Liver (tissue), 10 donors: ENCODE results near the gene SDF2L1. TPM values are rescaled to one million over a fixed set of nuclear protein-coding genes. Genes with fewer than 3 reads are reported as not detected.
"Not testable (repeated sequence)": the region's sequence is repeated elsewhere in the genome, so short reads cannot be mapped to it uniquely, and the experiment has no call there.

Experiments
- DNase-seq: peaks from one replicate; pipeline ENCODE4 v3.0.0-alpha.2; 2017; ENCODE audit warnings: low spot score
- H3K27ac ChIP-seq, 2 donors: one replicate each; pipeline ENCODE4 v1.7.0; 2013; ENCODE audit warnings: inconsistent platforms in 2 of 2, low read length in 2 of 2, control low read depth in 1 of 2, low read depth in 1 of 2, mild to moderate bottlenecking in 1 of 2
- H3K27me3 ChIP-seq, 4 donors: one replicate each; pipeline versions ENCODE4 v1.6.1 to v1.7.0; 2013; ENCODE audit warnings: low read length in 3 of 4, inconsistent platforms in 1 of 4, mild to moderate bottlenecking in 1 of 4, moderate library complexity in 1 of 4; ENCODE audit not compliant: control insufficient read depth in 4 of 4, insufficient read depth in 4 of 4
- H3K36me3 ChIP-seq, 4 donors: one replicate each; pipeline versions ENCODE4 v1.6.1 to v1.7.0; 2013; ENCODE audit warnings: low read length in 3 of 4, mild to moderate bottlenecking in 3 of 4, low read depth in 1 of 4, moderate library complexity in 1 of 4; ENCODE audit not compliant: control insufficient read depth in 4 of 4, insufficient read depth in 3 of 4
- H3K4me1 ChIP-seq, 4 donors: one replicate each; pipeline versions ENCODE4 v1.6.1 to v1.7.0; 2013; ENCODE audit warnings: low read length in 3 of 4, mild to moderate bottlenecking in 3 of 4, moderate library complexity in 1 of 4; ENCODE audit not compliant: control insufficient read depth in 4 of 4, insufficient read depth in 4 of 4
- H3K4me3 ChIP-seq, 3 donors: one replicate each; pipeline versions ENCODE4 v1.6.1 to v1.7.0; 2013; ENCODE audit warnings: low read length in 3 of 3, control low read depth in 1 of 3, low read depth in 1 of 3, mild to moderate bottlenecking in 1 of 3
- H3K9ac ChIP-seq, 2 donors: one replicate each; pipeline ENCODE4 v1.7.0; 2013; ENCODE audit warnings: low read length in 2 of 2, mild to moderate bottlenecking in 2 of 2, moderate library complexity in 2 of 2, control low read depth in 1 of 2, low read depth in 1 of 2
- H3K9me3 ChIP-seq, 4 donors: one replicate each; pipeline versions ENCODE4 v1.6.1 to v1.7.0; 2013; ENCODE audit warnings: low read length in 3 of 4; ENCODE audit not compliant: control insufficient read depth in 4 of 4
- FOXA1 ChIP-seq: IDR thresholded peaks from 2 replicates; pipeline ENCODE4 v1.6.1; 2016; ENCODE audit warnings: antibody characterized with exemption
- FOXA2 ChIP-seq: IDR thresholded peaks from 2 replicates; pipeline ENCODE4 v1.6.1; 2016; ENCODE audit warnings: antibody characterized with exemption
- GABPA ChIP-seq, 2 donors: IDR thresholded peaks in 1 of 2; conservative IDR thresholded peaks in 1 of 2; 2 replicates each; pipeline ENCODE4 v1.6.1; 2016; ENCODE audit warnings: antibody characterized with exemption in 2 of 2, mild to moderate bottlenecking in 1 of 2, moderate library complexity in 1 of 2
- HNF4A ChIP-seq, 2 donors: conservative IDR thresholded peaks; 2 replicates each; pipeline ENCODE4 v1.6.1; 2016; ENCODE audit warnings: antibody characterized with exemption in 2 of 2, mild to moderate bottlenecking in 2 of 2
- HNF4G ChIP-seq: IDR thresholded peaks from 2 replicates; pipeline ENCODE4 v1.6.1; 2016; ENCODE audit warnings: antibody characterized with exemption
- JUND ChIP-seq, 2 donors: IDR thresholded peaks; 2 replicates each; pipeline ENCODE4 v1.6.1; 2016; ENCODE audit warnings: antibody characterized with exemption in 2 of 2
- NR2F2 ChIP-seq: IDR thresholded peaks from 2 replicates; pipeline ENCODE4 v1.6.1; 2016; ENCODE audit warnings: antibody characterized with exemption
- RAD21 ChIP-seq, 2 donors: IDR thresholded peaks; 2 replicates each; pipeline ENCODE4 v1.6.1; 2016; ENCODE audit warnings: antibody characterized with exemption in 2 of 2, mild to moderate bottlenecking in 2 of 2
- RXRA ChIP-seq, 2 donors: IDR thresholded peaks; 2 replicates each; pipeline ENCODE4 v1.6.1; 2017 to 2018; ENCODE audit warnings: antibody characterized with exemption in 2 of 2, mild to moderate bottlenecking in 1 of 2
- SP1 ChIP-seq: IDR thresholded peaks from 2 replicates; pipeline ENCODE4 v1.6.1; 2018; ENCODE audit warnings: antibody characterized with exemption, mild to moderate bottlenecking
- TAF1 ChIP-seq: conservative IDR thresholded peaks from 2 replicates; pipeline ENCODE4 v1.6.1; 2016; ENCODE audit warnings: antibody characterized with exemption, mild to moderate bottlenecking
- YY1 ChIP-seq: IDR thresholded peaks from 2 replicates; pipeline ENCODE4 v1.6.1; 2016; ENCODE audit warnings: antibody characterized with exemption, mild to moderate bottlenecking
- WGBS: extraction: QIAGEN DNeasy Blood & Tissue Kit; methylation state at CpG from one replicate; pipeline ENCODE4 v1.1.7; 2013; 5-methylcytosine and 5-hydroxymethylcytosine counted together
- polyA plus RNA-seq, 2 donors: library from polyadenylated mRNA; stranded (reverse) in 1 of 2; unstranded in 1 of 2; fragments of 200-250 nt in 1 of 2; fragments of >200 nt in 1 of 2; fragmentation: Nextera tagmentation in 1 of 2; extraction: Ambion mirVana in 1 of 2; gene quantifications; one replicate each; pipeline versions ENCODE4 v1.2.1 to v1.2.3, GENCODE V29; 2013 to 2015
- small RNA-seq: library from RNA; depleted of rRNA; stranded (forward); fragments of <200 nt; gene quantifications from one replicate; pipeline ENCODE3, GENCODE V24; 2014
- total RNA-seq, 2 donors: library from RNA; depleted of rRNA; stranded (reverse); fragments of >200 nt; gene quantifications; one replicate each; pipeline ENCODE4 v1.2.3, GENCODE V29; 2014
- TF ChIP-seq, protein P1 (sequence below): fragments of 150-350 bp; IDR thresholded peaks from 2 replicates; pipeline ENCODE4 v1.5.1; 2017; ENCODE audit warnings: improper control_type of control experiment, low read depth, low read length; ENCODE audit not compliant: missing input control
- TF ChIP-seq, protein P2 (sequence below): IDR thresholded peaks from 2 replicates; pipeline ENCODE4 v1.6.1; 2016; ENCODE audit warnings: antibody characterized with exemption
- TF ChIP-seq, protein P3 (sequence below): IDR thresholded peaks from 2 replicates; pipeline ENCODE4 v1.6.1; 2016; ENCODE audit warnings: antibody characterized with exemption
- TF ChIP-seq, protein P4 (sequence below): IDR thresholded peaks from 2 replicates; pipeline ENCODE4 v1.6.1; 2016; ENCODE audit warnings: antibody characterized with exemption, mild to moderate bottlenecking
- donor health status: healthy.
- donor health status: healthy.
- donor health status: healthy.
- donor health status: healthy.
- donor health status: healthy.

The SDF2L1 gene
- total and polyA plus RNA-seq, 4 donors: 36.3 to 173 (median 82.9) TPM

DNA sequence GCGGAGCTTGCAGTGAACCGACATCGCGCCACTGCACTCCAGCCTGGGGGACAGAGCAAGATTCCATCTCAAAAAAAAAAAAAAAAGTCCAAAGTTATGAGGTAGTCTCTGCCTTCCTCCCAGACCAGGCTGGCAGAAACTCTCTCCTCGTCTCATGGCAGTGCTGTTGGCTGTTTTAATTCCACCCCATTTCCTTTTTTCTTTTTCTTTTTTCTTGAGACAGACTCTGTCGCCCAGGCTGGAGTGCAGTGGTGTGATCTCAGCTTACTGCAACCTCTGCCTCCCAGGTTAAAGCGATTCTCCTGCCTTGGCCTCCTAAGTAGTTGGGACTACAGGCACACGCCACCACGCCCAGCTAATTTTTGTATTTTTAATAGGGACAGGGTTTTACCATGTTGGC lies 50.8 kb downstream of the SDF2L1 start:
- H3K36me3 ChIP-seq: peaks cover 16 to 66% (median 28%) of the 10 kb centered on the region in 4 donors

DNA sequence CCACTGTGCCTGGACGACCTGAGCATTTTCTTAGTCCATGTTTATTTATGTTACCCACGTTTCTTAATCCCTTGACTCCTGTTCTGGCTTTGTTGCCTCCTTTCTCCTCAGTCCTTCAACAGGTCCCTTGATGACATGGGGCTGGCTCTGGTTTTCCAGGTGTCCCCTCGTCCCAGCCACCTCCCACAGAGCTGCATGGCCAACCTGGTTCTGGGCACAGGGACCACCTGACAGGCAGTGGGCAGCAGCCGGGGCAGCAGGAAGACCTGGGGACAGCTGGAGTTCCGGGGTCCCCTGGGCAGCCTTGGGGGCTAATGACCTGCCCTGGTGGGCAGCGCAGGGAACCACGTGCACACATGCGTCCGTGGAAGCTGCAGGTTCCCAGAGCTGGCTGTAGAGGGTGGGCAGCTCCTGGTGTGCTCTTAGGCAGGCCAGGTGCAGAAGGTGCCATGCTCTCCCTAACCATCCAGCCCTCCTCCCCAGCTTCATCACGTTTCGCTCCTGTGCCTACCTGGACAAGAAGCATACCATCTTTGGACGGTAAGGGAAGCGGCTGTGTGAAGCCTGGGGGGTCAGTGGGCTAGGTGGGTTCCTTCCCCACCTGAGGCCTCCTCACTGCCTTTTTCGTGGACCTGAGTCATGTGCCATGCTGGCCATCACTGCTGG lies 51.4 kb downstream of the SDF2L1 start:
- Histone ChIP-seq H3K27ac (no peak overlapping the region), H3K27me3 (no peaks in the 10 kb centered on the region), H3K4me3 (no peak overlapping the region), H3K9ac (no peak overlapping the region), H3K9me3 (no peaks in the 10 kb centered on the region), H3K36me3 (peaks cover 16 to 61% (median 26%) of the 10 kb centered on the region in 4 donors), H3K4me1 (no peaks in the 10 kb centered on the region)
- no peak for TF ChIP-seq YY1
- TF ChIP-seq, protein P1, sequence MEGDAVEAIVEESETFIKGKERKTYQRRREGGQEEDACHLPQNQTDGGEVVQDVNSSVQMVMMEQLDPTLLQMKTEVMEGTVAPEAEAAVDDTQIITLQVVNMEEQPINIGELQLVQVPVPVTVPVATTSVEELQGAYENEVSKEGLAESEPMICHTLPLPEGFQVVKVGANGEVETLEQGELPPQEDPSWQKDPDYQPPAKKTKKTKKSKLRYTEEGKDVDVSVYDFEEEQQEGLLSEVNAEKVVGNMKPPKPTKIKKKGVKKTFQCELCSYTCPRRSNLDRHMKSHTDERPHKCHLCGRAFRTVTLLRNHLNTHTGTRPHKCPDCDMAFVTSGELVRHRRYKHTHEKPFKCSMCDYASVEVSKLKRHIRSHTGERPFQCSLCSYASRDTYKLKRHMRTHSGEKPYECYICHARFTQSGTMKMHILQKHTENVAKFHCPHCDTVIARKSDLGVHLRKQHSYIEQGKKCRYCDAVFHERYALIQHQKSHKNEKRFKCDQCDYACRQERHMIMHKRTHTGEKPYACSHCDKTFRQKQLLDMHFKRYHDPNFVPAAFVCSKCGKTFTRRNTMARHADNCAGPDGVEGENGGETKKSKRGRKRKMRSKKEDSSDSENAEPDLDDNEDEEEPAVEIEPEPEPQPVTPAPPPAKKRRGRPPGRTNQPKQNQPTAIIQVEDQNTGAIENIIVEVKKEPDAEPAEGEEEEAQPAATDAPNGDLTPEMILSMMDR: no peak
- no peak for TF ChIP-seq FOXA2
- no peak for TF ChIP-seq HNF4A (conservative IDR thresholded peaks at IDR 0.05)
- no peak for TF ChIP-seq JUND (IDR thresholded peaks at IDR 0.05)
- TF ChIP-seq, protein P2, sequence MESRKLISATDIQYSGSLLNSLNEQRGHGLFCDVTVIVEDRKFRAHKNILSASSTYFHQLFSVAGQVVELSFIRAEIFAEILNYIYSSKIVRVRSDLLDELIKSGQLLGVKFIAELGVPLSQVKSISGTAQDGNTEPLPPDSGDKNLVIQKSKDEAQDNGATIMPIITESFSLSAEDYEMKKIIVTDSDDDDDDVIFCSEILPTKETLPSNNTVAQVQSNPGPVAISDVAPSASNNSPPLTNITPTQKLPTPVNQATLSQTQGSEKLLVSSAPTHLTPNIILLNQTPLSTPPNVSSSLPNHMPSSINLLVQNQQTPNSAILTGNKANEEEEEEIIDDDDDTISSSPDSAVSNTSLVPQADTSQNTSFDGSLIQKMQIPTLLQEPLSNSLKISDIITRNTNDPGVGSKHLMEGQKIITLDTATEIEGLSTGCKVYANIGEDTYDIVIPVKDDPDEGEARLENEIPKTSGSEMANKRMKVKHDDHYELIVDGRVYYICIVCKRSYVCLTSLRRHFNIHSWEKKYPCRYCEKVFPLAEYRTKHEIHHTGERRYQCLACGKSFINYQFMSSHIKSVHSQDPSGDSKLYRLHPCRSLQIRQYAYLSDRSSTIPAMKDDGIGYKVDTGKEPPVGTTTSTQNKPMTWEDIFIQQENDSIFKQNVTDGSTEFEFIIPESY: no peak
- no peak for TF ChIP-seq HNF4G
- TF ChIP-seq, protein P3, sequence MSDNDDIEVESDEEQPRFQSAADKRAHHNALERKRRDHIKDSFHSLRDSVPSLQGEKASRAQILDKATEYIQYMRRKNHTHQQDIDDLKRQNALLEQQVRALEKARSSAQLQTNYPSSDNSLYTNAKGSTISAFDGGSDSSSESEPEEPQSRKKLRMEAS: no peak
- TF ChIP-seq GABPA (IDR thresholded peaks at IDR 0.05 in 1 of 2, conservative IDR thresholded peaks at IDR 0.05 in 1 of 2): no peak
- no peak for TF ChIP-seq RAD21 (IDR thresholded peaks at IDR 0.05)
- no peak for TF ChIP-seq RXRA (IDR thresholded peaks at IDR 0.05)
- TF ChIP-seq, protein P4, sequence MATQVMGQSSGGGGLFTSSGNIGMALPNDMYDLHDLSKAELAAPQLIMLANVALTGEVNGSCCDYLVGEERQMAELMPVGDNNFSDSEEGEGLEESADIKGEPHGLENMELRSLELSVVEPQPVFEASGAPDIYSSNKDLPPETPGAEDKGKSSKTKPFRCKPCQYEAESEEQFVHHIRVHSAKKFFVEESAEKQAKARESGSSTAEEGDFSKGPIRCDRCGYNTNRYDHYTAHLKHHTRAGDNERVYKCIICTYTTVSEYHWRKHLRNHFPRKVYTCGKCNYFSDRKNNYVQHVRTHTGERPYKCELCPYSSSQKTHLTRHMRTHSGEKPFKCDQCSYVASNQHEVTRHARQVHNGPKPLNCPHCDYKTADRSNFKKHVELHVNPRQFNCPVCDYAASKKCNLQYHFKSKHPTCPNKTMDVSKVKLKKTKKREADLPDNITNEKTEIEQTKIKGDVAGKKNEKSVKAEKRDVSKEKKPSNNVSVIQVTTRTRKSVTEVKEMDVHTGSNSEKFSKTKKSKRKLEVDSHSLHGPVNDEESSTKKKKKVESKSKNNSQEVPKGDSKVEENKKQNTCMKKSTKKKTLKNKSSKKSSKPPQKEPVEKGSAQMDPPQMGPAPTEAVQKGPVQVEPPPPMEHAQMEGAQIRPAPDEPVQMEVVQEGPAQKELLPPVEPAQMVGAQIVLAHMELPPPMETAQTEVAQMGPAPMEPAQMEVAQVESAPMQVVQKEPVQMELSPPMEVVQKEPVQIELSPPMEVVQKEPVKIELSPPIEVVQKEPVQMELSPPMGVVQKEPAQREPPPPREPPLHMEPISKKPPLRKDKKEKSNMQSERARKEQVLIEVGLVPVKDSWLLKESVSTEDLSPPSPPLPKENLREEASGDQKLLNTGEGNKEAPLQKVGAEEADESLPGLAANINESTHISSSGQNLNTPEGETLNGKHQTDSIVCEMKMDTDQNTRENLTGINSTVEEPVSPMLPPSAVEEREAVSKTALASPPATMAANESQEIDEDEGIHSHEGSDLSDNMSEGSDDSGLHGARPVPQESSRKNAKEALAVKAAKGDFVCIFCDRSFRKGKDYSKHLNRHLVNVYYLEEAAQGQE: no peak
- no peak for TF ChIP-seq TAF1
- no peak for TF ChIP-seq FOXA1
- no peak for TF ChIP-seq NR2F2
- TF ChIP-seq SP1: no peak
- 93% methylated on average over 14 of the region's 14 CpGs for WGBS
- DNase-seq: no peak

More for the DNA sequence above, 50.8 kb downstream of the SDF2L1 start:
- DNase-seq, H3K4me3 ChIP-seq, H3K4me1 ChIP-seq, H3K9me3 ChIP-seq, H3K9ac ChIP-seq, H3K27ac ChIP-seq, H3K27me3 ChIP-seq: not testable (repeated sequence)
- WGBS: 95% methylated on average over 9 of the region's 9 CpGs

Small RNA genes within 50 kb of the gene (small RNA-seq; reads per million reads assigned to genes)
- gene MIR301B: 6.2 reads per million, percentile 93 among the genes with 10 or more reads in this experiment

Other genes starting within 250 kb of the SDF2L1 start
- 10 to 100 TPM in 1 of 2 donors, 1 to 10 TPM in 1; 3.0 to 17.8 TPM for gene HIC2, start 224.9 kb upstream of the SDF2L1 start, total RNA-seq
- 1 to 10 TPM in 1 of 2 donors, under 1 TPM in 1; 0.51 to 1.0 TPM for gene HIC2, start 224.9 kb upstream of the SDF2L1 start, polyA plus RNA-seq
- gene TMEM191C, start 174.9 kb upstream of the SDF2L1 start, total RNA-seq: 1 to 10 TPM in 1 of 2 donors, under 1 TPM in 1; 0.25 to 1.8 TPM
- under 1 TPM in 1 of 2 donors, not detected in 1; 0.42 TPM for gene TMEM191C, start 174.9 kb upstream of the SDF2L1 start, polyA plus RNA-seq
- gene RIMBP3C, start 90.8 kb upstream of the SDF2L1 start, total RNA-seq: under 1 TPM; 0.05 to 0.08 TPM
- gene RIMBP3C, start 90.8 kb upstream of the SDF2L1 start, polyA plus RNA-seq: under 1 TPM in 1 of 2 donors, not detected in 1; 0.05 TPM
- 10 to 100 TPM; 14.3 to 16.0 TPM for gene UBE2L3, start 74.6 kb upstream of the SDF2L1 start, total RNA-seq
- 10 to 100 TPM; 23.6 to 33.4 TPM for gene UBE2L3, start 74.6 kb upstream of the SDF2L1 start, polyA plus RNA-seq
- 1 to 10 TPM; 8.0 to 8.5 TPM for gene YDJC, start 12.3 kb upstream of the SDF2L1 start, total RNA-seq
- 10 to 100 TPM in 1 of 2 donors, 1 to 10 TPM in 1; 8.0 to 18.7 TPM for gene YDJC, start 12.3 kb upstream of the SDF2L1 start, polyA plus RNA-seq
- gene CCDC116, start 9.5 kb upstream of the SDF2L1 start, total RNA-seq: under 1 TPM; 0.05 to 0.08 TPM
- gene CCDC116, start 9.5 kb upstream of the SDF2L1 start, polyA plus RNA-seq: under 1 TPM in 1 of 2 donors, not detected in 1; 0.05 TPM
- 10 to 100 TPM; 19.5 to 26.7 TPM for gene PPIL2, start 23.7 kb downstream of the SDF2L1 start, total RNA-seq
- 10 to 100 TPM; 12.4 to 15.5 TPM for gene PPIL2, start 23.7 kb downstream of the SDF2L1 start, polyA plus RNA-seq
- gene YPEL1, start 93.5 kb downstream of the SDF2L1 start, total RNA-seq: 1 to 10 TPM in 1 of 2 donors, under 1 TPM in 1; 0.98 to 3.5 TPM
- 1 to 10 TPM in 1 of 2 donors, under 1 TPM in 1; 0.83 to 4.8 TPM for gene YPEL1, start 93.5 kb downstream of the SDF2L1 start, polyA plus RNA-seq
- gene MAPK1, start 225.3 kb downstream of the SDF2L1 start, total RNA-seq: 10 to 100 TPM; 29.0 to 31.8 TPM
- gene MAPK1, start 225.3 kb downstream of the SDF2L1 start, polyA plus RNA-seq: 10 to 100 TPM in 1 of 2 donors, 1 to 10 TPM in 1; 8.3 to 16.6 TPM